Renal pelvis (tissue), 12 donors: ENCODE data around the gene DLX4. TPM values are rescaled to one million over a fixed set of nuclear protein-coding genes. Genes with fewer than 3 reads are reported as not detected.

Source experiments
- DNase-seq: peaks from one replicate; pipeline ENCODE4 v3.0.0-alpha.2; 2013
- long read RNA-seq, 16 experiments: transcript quantifications; one replicate each; lab custom pipeline, GENCODE V29; 2026
- polyA plus RNA-seq, 3 donors: library from polyadenylated mRNA; unstranded; fragments of 120-200 nt; gene quantifications; one replicate each; pipeline ENCODE4 v1.2.1, GENCODE V29; 2013; ENCODE audit not compliant: insufficient read length in 3 of 3

The DLX4 gene, protein sequence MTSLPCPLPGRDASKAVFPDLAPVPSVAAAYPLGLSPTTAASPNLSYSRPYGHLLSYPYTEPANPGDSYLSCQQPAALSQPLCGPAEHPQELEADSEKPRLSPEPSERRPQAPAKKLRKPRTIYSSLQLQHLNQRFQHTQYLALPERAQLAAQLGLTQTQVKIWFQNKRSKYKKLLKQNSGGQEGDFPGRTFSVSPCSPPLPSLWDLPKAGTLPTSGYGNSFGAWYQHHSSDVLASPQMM
- polyA plus RNA-seq: 1 to 10 TPM in 1 of 3 donors, under 1 TPM in 2; 0.62 to 1.3 (median 0.98) TPM
- long read RNA-seq, donor 1: 0 reads
- long read RNA-seq, donor 2, partial matches to known transcripts: 0 of 1 reads
- long read RNA-seq, donor 2, other reads (novel, unspliced or antisense): 0 of 1 reads
- long read RNA-seq, donor 3: 0 reads
- long read RNA-seq, donor 4: 0 reads
- long read RNA-seq, donor 5: 0 reads
- long read RNA-seq, donor 6, partial matches to known transcripts: 0 of 2 reads
- long read RNA-seq, donor 6, other reads (novel, unspliced or antisense): 0 of 2 reads
- long read RNA-seq, donor 7, partial matches to known transcripts: 0 of 1 reads
- long read RNA-seq, donor 7, other reads (novel, unspliced or antisense): 0 of 1 reads
- long read RNA-seq, donor 8: 0 reads
- long read RNA-seq, donor 9, partial matches to known transcripts: 0 of 1 reads
- long read RNA-seq, donor 9, other reads (novel, unspliced or antisense): 0 of 1 reads
- long read RNA-seq, donor 10: 0 reads
- long read RNA-seq, donor 11: 0 reads
- long read RNA-seq, donor 12, partial matches to known transcripts: 0 of 1 reads
- long read RNA-seq, donor 12, other reads (novel, unspliced or antisense): 0 of 1 reads
- long read RNA-seq, donor 13, partial matches to known transcripts: 0 of 1 reads
- long read RNA-seq, donor 13, other reads (novel, unspliced or antisense): 0 of 1 reads
- long read RNA-seq, donor 14: 0 reads
- long read RNA-seq, donor 15: 0 reads
- long read RNA-seq, donor 16: 0 reads

DNA sequence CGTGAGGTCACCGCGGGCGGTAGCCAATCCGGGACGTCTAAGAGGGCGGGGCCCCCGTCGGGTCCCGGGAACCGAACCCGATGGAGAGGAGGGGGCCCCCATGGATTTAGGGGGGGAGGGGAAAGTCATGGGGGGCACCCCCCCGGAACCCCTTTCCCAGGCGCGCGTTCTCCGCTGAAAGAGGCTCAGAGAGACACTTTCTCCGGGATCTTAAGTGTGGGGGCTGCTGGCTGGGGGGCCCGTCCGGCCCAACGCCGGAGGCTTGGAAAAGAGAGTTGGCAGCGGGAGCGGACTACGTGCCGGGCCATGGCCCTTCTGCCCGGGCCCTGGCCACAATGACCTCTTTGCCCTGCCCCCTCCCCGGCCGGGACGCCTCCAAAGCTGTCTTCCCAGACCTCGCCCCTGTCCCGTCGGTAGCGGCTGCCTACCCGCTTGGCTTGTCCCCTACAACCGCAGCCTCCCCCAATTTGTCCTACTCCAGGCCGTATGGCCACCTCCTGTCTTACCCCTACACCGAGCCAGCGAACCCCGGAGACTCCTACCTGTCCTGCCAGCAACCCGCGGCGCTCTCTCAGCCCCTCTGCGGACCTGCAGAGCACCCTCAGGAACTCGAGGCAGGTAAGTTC is at the start of gene DLX4:
Gene DLX4 (plus strand): TSS at position 57 of the 626 bp plus-strand sequence. CDS start 279 bp downstream, at position 336.
- DNase-seq: no peak

GRCh38 chr17:49920030-49920769 is 48.8 kb upstream of the DLX4 start:
- DNase-seq: no peak

DNA sequence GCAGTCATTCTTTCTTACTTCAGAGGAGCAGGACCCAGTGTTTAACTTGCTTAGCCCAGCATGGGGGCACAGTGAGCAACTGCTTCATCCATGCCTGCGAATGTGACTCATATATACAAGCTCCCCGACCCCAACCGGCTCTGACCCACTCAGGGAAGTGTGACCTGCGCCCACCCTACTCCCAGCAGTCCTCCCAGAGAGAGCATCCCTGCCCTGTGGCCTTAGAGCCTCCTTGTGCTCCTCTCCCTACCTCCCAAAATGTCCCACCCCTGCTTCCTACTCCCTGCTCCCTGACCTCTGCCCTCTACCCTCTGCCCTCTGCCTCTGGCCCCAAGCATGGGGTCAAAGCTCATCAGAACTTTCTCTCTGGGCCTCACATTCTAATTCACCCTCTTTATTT is 46.9 kb upstream of the DLX4 start:
- no peak for DNase-seq

GRCh38 chr17:49924116-49924515 is 44.9 kb upstream of the DLX4 start:
- DNase-seq: no peak

GRCh38 chr17:49924589-49924988 is 44.4 kb upstream of the DLX4 start:
- DNase-seq: no peak

GRCh38 chr17:49925921-49926320 is 43.1 kb upstream of the DLX4 start:
- DNase-seq: no peak

- DNase-seq: no peak
Measured at GRCh38 chr17:49926886-49927285, 42.1 kb upstream of the DLX4 start.

DNA sequence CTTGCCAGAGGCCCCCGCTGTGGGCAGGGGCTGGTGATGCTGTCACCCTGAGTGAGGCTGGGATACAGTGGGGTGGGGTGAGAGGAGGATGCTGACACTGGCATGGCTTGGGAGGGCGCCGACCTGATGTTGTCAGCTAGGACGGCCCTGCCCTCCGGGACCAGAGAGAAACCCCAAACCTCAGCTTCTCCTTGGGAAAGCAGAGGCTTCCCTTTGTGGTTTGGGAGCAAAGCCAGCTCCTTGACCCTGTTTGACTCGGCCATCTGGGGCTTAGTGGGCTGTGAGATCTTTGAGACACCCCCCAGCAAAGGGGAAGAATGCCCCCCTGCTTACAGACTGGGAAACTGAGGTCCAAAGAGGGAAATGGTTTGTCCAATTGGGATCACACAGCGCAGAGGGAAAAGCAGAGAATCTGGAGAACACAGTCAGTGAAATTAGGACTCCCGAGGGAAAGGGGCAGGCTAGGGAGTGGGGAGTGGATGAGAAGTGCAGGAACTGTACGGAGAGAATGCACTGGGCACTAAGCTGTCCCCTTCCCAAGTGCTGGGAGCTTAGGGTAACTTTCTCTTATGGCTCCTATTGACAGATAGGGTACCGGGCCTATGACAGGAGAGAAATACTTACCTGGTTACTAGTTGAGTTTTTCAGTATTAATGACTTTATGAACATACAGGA is 40.7 kb upstream of the DLX4 start:
- no peak for DNase-seq

GRCh38 chr17:49928837-49929475 is 40.0 kb upstream of the DLX4 start:
- DNase-seq: no peak

DNA sequence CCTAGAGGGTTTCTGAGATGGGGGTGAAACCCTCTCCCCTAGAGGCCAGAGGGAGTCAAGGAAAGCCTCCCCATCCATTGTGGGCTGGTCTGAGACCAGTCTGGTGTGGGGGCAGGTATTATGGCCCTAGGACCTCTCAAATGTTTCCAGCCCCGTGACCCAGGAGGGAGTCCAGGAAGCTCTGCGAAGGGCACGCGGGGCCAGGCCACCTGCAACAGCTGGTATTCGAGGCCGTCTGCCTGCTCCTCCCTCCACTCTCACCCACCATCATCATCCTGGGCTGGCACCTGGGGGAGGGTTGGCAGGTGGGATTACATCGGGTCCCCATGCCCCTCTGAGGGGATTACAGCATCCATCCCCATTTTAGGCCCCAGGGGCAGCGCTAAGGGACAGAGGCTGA is 38.1 kb upstream of the DLX4 start:
- no peak for DNase-seq

- no peak for DNase-seq
Measured at GRCh38 chr17:49931416-49932137, 37.4 kb upstream of the DLX4 start.

DNA sequence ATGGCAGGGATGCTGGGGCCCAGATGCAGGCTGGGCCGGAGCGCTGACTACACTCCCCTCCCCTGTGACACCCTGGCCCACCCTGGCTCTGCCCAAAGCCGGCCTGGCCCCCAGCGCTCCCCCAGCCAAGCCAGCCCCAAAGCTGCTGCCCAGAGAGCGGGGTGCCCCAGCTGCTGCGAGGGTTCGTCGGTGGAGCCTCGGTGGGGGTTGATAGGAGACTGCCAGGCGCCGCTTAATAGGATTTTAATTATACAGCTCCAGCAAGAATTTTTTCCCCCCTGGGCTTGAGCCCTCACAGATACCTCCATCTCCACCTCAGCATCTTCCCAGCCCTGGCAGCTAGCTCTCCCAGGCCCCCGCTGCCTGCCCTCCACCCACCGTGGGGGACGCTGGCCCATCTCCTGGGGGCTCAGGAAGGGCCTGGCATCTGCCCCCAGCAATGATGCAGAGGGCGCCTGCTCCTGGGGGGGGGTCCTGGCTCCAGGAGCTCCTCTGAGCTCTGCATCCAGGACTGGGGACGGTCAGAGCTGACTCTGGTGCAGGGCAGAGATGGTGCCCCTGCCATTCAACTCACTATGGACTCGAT is 36.8 kb upstream of the DLX4 start:
- no peak for DNase-seq

- no peak for DNase-seq
Measured at GRCh38 chr17:49932901-49933300, 36.1 kb upstream of the DLX4 start.

GRCh38 chr17:49935526-49936210 is 33.3 kb upstream of the DLX4 start:
- DNase-seq: no peak

DNA sequence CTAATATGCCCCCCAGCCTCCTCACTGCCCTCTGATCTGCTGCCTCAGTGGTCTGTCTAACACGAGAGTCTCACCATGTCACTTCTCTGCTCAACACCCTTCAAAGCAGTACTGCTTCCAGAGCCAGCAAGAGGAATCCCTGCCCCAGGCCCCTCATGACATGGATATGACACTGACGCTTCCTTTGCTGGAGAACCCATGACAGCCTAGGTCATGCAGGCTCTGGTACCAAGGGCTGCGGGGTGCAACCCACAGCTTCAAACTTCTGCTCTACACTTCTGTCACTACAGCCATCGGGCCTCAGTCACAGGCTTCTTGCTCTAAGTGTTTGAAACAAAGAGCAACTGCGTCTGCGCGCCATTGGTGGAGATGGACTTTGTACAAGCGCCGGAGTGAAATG is 32.6 kb upstream of the DLX4 start:
- no peak for DNase-seq

DNA sequence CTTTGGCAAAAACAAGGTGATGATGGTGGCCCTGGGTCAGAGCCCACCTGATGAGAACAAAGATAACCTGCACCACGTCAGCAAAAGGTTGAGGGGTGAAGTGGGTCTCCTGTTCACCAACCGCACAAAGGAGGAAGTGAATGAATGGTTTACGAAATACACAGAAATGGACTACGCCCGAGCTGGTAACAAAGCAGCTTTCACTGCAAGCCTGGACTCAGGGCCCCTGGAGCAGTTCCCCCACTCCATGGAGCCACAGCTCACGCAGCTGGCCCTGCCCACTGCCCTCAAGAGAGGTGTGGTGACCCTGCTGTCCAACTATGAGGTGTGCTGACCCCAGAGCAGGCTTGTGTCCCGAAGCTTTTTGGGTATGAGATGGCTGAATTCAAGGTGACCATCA is 29.7 kb upstream of the DLX4 start:
- no peak for DNase-seq

DNA sequence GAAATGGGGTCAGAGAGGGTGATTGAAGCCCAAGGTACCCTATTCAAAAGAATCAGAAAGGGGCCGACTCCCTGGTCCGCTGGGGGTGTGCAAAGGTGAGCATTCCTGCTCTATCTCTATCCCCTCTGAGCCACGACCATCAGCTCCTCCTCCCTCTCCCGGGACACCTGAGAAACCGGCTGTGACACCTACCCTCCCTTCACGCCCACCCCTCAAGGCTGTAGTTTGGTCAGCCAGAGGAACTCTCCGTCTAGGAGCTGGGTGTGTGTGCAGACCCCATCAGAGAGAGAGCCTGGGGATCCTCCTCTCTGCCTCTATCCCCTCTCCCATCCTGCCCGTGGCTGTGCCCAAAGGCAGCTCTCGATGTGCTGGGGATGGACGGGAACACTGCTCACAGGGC is 27.6 kb upstream of the DLX4 start:
- DNase-seq: no peak

GRCh38 chr17:49942947-49943346 is 26.0 kb upstream of the DLX4 start:
- no peak for DNase-seq
